ENCODE results near the gene CCDC97. TPM values are rescaled to one million over a fixed set of nuclear protein-coding genes. Genes with fewer than 3 reads are reported as not detected.

CCDC97 gene
- total RNA-seq, 4 donors from 2014 or later = 4.4 to 38.0 (median 10.8) TPM

- H3K4me3 ChIP-seq = no peak overlapping the region
- no peaks in the 10 kb centered on the region for H3K9me3 ChIP-seq
- H3K4me1 ChIP-seq = peaks cover 0 to 13% of the 10 kb centered on the region in 2 donors
- intact Hi-C loops (cut with DNase I; ENCODE audit: low total_unique reads) = no loop called here
- H3K27me3 ChIP-seq = no peaks in the 10 kb centered on the region
- no peak overlapping the region for H3K27ac ChIP-seq
- H3K36me3 ChIP-seq = no peaks in the 10 kb centered on the region
- DNase-seq = no peak
- TF ChIP-seq POLR2A (IDR thresholded peaks at IDR 0.05) = no peak
- no peak for TF ChIP-seq CTCF (IDR thresholded peaks at IDR 0.05)
These were observed 15.6 kb upstream of the CCDC97 start for GRCh38 chr19:41294393-41294792.

GRCh38 chr19:41295499-41295898 lies 14.5 kb upstream of the CCDC97 start:
- Histone ChIP-seq H3K4me3 (no peak overlapping the region), H3K9me3 (no peaks in the 10 kb centered on the region), H3K27ac (no peak overlapping the region), H3K36me3 (no peaks in the 10 kb centered on the region), H3K27me3 (no peaks in the 10 kb centered on the region), H3K4me1 (peaks cover 0 to 22% of the 10 kb centered on the region in 2 donors)
- TF ChIP-seq POLR2A (IDR thresholded peaks at IDR 0.05) (no peak), CTCF (IDR thresholded peaks at IDR 0.05) (no peak)
- intact Hi-C loops (cut with DNase I; ENCODE audit: low total_unique reads) = no loop called here
- no peak for DNase-seq

GRCh38 chr19:41296433-41296871 lies 13.5 kb upstream of the CCDC97 start:
- no peak overlapping the region for H3K4me3 ChIP-seq
- TF ChIP-seq POLR2A (IDR thresholded peaks at IDR 0.05) (no peak), CTCF (IDR thresholded peaks at IDR 0.05) (no peak)
- intact Hi-C loops (cut with DNase I; ENCODE audit: low total_unique reads) = no loop called here
- peaks cover 0 to 22% of the 10 kb centered on the region in 2 donors for H3K4me1 ChIP-seq
- H3K27ac ChIP-seq = peak overlapping the region in 1 of 2 donors; percentile 17
- no peak for DNase-seq
- no peaks in the 10 kb centered on the region for H3K36me3 ChIP-seq
- no peaks in the 10 kb centered on the region for H3K9me3 ChIP-seq
- H3K27me3 ChIP-seq = no peaks in the 10 kb centered on the region

- Histone ChIP-seq H3K4me3 (no peak overlapping the region), H3K4me1 (peaks cover 0 to 22% of the 10 kb centered on the region in 2 donors), H3K9me3 (no peaks in the 10 kb centered on the region), H3K27me3 (no peaks in the 10 kb centered on the region), H3K27ac (peak overlapping the region; percentile 33 to 69), H3K36me3 (no peaks in the 10 kb centered on the region)
- TF ChIP-seq POLR2A (IDR thresholded peaks at IDR 0.05) (no peak), CTCF (IDR thresholded peaks at IDR 0.05) (no peak)
- DNase-seq = no peak
- intact Hi-C loops (cut with DNase I; ENCODE audit: low total_unique reads) = no loop called here
These were observed 12.2 kb upstream of the CCDC97 start for GRCh38 chr19:41297628-41298347.

- Histone ChIP-seq H3K27ac (peak overlapping the region; percentile 33 to 69), H3K36me3 (no peaks in the 10 kb centered on the region), H3K9me3 (no peaks in the 10 kb centered on the region), H3K4me3 (no peak overlapping the region), H3K27me3 (no peaks in the 10 kb centered on the region), H3K4me1 (peaks cover 0 to 22% of the 10 kb centered on the region in 2 donors)
- no peak for TF ChIP-seq CTCF (IDR thresholded peaks at IDR 0.05)
- no peak for TF ChIP-seq POLR2A (IDR thresholded peaks at IDR 0.05)
- peak in 1 of 2 donors; percentile 46 for DNase-seq
- intact Hi-C loops (cut with DNase I; ENCODE audit: low total_unique reads) = no loop called here
These were observed 11.5 kb upstream of the CCDC97 start for GRCh38 chr19:41298348-41298964.
